Neural progenitor cell (in vitro differentiated cells): ENCODE data around the gene THUMPD3.

Source experiments
- EZH2phosphoT487 ChIP-seq: fragments of 200-600 bp; sonication (generic); IDR thresholded peaks from 2 replicates; pipeline ENCODE4 v1.6.1; 2017; ENCODE audit warnings: antibody characterized with exemption
- TF ChIP-seq, protein P1 (sequence below): fragments of 200-600 bp; sonication (generic); IDR thresholded peaks from 2 replicates; pipeline ENCODE4 v1.5.1; 2017; ENCODE audit warnings: antibody characterized with exemption, mild to moderate bottlenecking

DNA sequence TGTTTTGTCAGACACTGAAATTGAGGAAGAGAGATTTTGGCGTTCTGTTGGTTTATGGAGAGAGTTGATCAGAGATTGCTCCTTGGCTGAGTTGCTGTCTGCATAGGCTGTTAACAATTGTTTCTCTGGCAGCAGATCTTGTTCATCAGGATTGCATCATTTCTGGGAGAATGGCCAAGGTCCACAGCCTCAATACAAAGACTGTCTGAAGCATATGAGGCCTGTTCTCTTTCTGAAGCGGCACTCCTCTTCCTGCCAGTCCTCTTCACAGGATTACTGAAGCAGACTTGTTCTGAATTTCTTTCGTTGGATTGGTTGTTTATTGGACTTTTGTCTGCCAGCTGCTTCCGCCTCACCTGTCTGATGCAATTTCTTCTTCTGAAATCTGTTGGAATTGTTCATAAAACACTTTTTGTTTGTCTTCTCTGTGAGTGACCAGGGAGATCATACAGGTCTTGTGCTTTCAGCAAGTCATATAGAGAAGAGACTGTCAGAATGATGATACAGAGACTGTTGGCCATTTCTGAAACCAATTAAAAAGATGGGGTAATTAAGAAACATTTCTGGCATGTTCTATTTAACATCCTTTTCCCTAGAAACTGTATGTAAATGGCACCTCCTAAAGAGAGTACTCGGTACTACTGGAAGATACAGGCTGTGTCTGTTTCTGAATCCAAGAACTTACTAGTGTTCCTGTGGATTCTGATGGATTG, 60.0 kb downstream of the THUMPD3 start:
- no peak for TF ChIP-seq EZH2phosphoT487
- TF ChIP-seq, protein P1, sequence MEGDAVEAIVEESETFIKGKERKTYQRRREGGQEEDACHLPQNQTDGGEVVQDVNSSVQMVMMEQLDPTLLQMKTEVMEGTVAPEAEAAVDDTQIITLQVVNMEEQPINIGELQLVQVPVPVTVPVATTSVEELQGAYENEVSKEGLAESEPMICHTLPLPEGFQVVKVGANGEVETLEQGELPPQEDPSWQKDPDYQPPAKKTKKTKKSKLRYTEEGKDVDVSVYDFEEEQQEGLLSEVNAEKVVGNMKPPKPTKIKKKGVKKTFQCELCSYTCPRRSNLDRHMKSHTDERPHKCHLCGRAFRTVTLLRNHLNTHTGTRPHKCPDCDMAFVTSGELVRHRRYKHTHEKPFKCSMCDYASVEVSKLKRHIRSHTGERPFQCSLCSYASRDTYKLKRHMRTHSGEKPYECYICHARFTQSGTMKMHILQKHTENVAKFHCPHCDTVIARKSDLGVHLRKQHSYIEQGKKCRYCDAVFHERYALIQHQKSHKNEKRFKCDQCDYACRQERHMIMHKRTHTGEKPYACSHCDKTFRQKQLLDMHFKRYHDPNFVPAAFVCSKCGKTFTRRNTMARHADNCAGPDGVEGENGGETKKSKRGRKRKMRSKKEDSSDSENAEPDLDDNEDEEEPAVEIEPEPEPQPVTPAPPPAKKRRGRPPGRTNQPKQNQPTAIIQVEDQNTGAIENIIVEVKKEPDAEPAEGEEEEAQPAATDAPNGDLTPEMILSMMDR, result peak; percentile 57
